Fibroblast of villous mesenchyme (primary cell): ENCODE results near the gene TMEM256. TPM values are rescaled to one million over a fixed set of nuclear protein-coding genes. Genes with fewer than 3 reads are reported as not detected.

ENCODE experiments used
- DNase-seq: peaks from one replicate; pipeline ENCODE4 v3.0.0-alpha.2; 2010; ENCODE audit warnings: low read depth
- H3K4me3 ChIP-seq: 2 replicates; pipeline ENCODE4 v1.5.1; 2011; ENCODE audit warnings: low read depth, mild to moderate bottlenecking, low read length
- CTCF ChIP-seq: IDR thresholded peaks from 2 replicates; pipeline ENCODE4 v1.5.1; 2012; ENCODE audit warnings: low read depth, mild to moderate bottlenecking, low read length; ENCODE audit not compliant: insufficient read depth
- total RNA-seq: library from RNA; depleted of rRNA; stranded (reverse); fragments of >200 nt; gene quantifications from 2 replicates; pipeline ENCODE4 v1.2.3, GENCODE V29; 2012

TMEM256 gene
- total RNA-seq, 1 donor: 162 TPM

GRCh38 chr17:7423679-7424078 is 19.8 kb upstream of the TMEM256 start:
- no peak overlapping the region for H3K4me3 ChIP-seq
- no peak for DNase-seq
- no peak for TF ChIP-seq CTCF

GRCh38 chr17:7421186-7421585 is 17.3 kb upstream of the TMEM256 start:
- no peak overlapping the region for H3K4me3 ChIP-seq
- no peak for DNase-seq
- no peak for TF ChIP-seq CTCF

GRCh38 chr17:7419819-7420610 is 16.1 kb upstream of the TMEM256 start, which contains the start of gene SPEM1:
TSS of gene SPEM1 (plus strand) at chr17:7420324. CDS start at chr17:7420385, 61 bp downstream.
- no peak within 1 kb of the TSS for H3K4me3 ChIP-seq
- no peak for TF ChIP-seq CTCF
- DNase-seq: no peak

- no peak overlapping the region for H3K4me3 ChIP-seq
- TF ChIP-seq CTCF: no peak
- no peak for DNase-seq
Measured at GRCh38 chr17:7418472-7419152, 14.7 kb upstream of the TMEM256 start.

GRCh38 chr17:7417056-7417655 is 13.3 kb upstream of the TMEM256 start:
- no peak for TF ChIP-seq CTCF
- DNase-seq: no peak
- H3K4me3 ChIP-seq: no peak overlapping the region

- peak; percentile 22 for TF ChIP-seq CTCF
- no peak overlapping the region for H3K4me3 ChIP-seq
- DNase-seq: no peak
Measured at GRCh38 chr17:7416323-7416722, 12.4 kb upstream of the TMEM256 start.
